Smooth muscle cell (in vitro differentiated cells): ENCODE data around the gene PLEKHA3. TPM values are rescaled to one million over a fixed set of nuclear protein-coding genes. Genes with fewer than 3 reads are reported as not detected.

ENCODE experiments used
- DNase-seq: peaks from one replicate; lab custom pipeline; 2025; ENCODE audit not compliant: unreplicated experiment; lab: John Stamatoyannopoulos, UW
- H2AFZ ChIP-seq: fragments of 200-600 bp; sonication (generic); 2 replicates; pipeline ENCODE4 v1.6.0; 2016; ENCODE audit warnings: antibody characterized with exemption, low read depth, mild to moderate bottlenecking
- H3F3A ChIP-seq: fragments of 200-600 bp; sonication (generic); 2 replicates; pipeline ENCODE4 v1.6.0; 2017; ENCODE audit warnings: antibody characterized with exemption, low read depth
- H3K27ac ChIP-seq: fragments of 200-600 bp; sonication (generic); 2 replicates; pipeline ENCODE4 v1.5.1; 2016; ENCODE audit warnings: low read depth, mild to moderate bottlenecking
- H3K27me3 ChIP-seq: fragments of 200-600 bp; sonication (generic); 2 replicates; pipeline ENCODE4 v1.6.1; 2016; ENCODE audit warnings: low read depth, mild to moderate bottlenecking
- H3K36me3 ChIP-seq: fragments of 200-600 bp; sonication (generic); 2 replicates; pipeline ENCODE4 v1.5.1; 2016; ENCODE audit warnings: low read depth
- H3K4me1 ChIP-seq: fragments of 200-600 bp; sonication (generic); 2 replicates; pipeline ENCODE4 v1.5.1; 2016; ENCODE audit warnings: low read depth
- H3K4me2 ChIP-seq: fragments of 200-600 bp; sonication (generic); 2 replicates; pipeline ENCODE4 v1.6.0; 2016; ENCODE audit warnings: mild to moderate bottlenecking
- H3K4me3 ChIP-seq: fragments of 200-600 bp; sonication (generic); 2 replicates; pipeline ENCODE4 v1.5.1; 2016; ENCODE audit warnings: mild to moderate bottlenecking
- H3K79me2 ChIP-seq: fragments of 200-600 bp; sonication (generic); 2 replicates; pipeline ENCODE4 v1.6.0; 2016; ENCODE audit warnings: low read depth, mild to moderate bottlenecking
- H3K9ac ChIP-seq: fragments of 200-600 bp; sonication (generic); 2 replicates; pipeline ENCODE4 v1.6.0; 2016; ENCODE audit warnings: low read depth
- H3K9me3 ChIP-seq: fragments of 200-600 bp; sonication (generic); replicated peaks from 2 replicates; pipeline ENCODE4 v1.5.1; 2016; ENCODE audit warnings: low read depth
- H4K20me1 ChIP-seq: fragments of 200-600 bp; sonication (generic); 2 replicates; pipeline ENCODE4 v1.6.0; 2016; ENCODE audit warnings: low read depth
- CTCF ChIP-seq: fragments of 200-600 bp; sonication (generic); IDR thresholded peaks from 2 replicates; pipeline ENCODE4 v1.5.1; 2017; ENCODE audit warnings: borderline replicate concordance, mild to moderate bottlenecking, antibody characterized with exemption; ENCODE audit not compliant: insufficient read depth, poor library complexity, severe bottlenecking
- WGBS: methylation state at CpG from one replicate; pipeline ENCODE4 v1.1.7; 2016; ENCODE audit warnings: low lambda C conversion rate; 5-methylcytosine and 5-hydroxymethylcytosine counted together
- polyA plus RNA-seq: library from polyadenylated mRNA; unstranded; fragments of >200 nt; fragmentation: Nextera tagmentation; extraction: Ambion mirVana; gene quantifications from 2 replicates; pipeline ENCODE4 v1.2.1, GENCODE V29; 2016
- total RNA-seq: library from RNA; depleted of rRNA; stranded (reverse); fragments of >200 nt; gene quantifications from 2 replicates; pipeline ENCODE4 v1.2.3, GENCODE V29; 2014

The PLEKHA3 gene
- total and polyA plus RNA-seq, 2 experiments from 2014 or later: 9.9 to 37.9 TPM

GRCh38 chr2:178506949-178507348 is 26.7 kb downstream of the PLEKHA3 start:
- H2AFZ ChIP-seq: no peak overlapping the region
- H3K4me3 ChIP-seq: no peak overlapping the region
- WGBS: 97% methylated on average over 1 of the region's 1 CpG
- H4K20me1 ChIP-seq: no peaks in the 10 kb centered on the region
- no peak overlapping the region for H3K27ac ChIP-seq
- H3K9ac ChIP-seq: no peak overlapping the region
- no peak overlapping the region for H3K4me2 ChIP-seq
- H3K4me1 ChIP-seq: peaks cover 8% of the 10 kb centered on the region
- H3K79me2 ChIP-seq: no peaks in the 10 kb centered on the region
- H3K27me3 ChIP-seq: no peaks in the 10 kb centered on the region
- DNase-seq: no peak
- no peak for TF ChIP-seq CTCF
- peaks cover 12% of the 10 kb centered on the region for H3K36me3 ChIP-seq
- no peaks in the 10 kb centered on the region for H3K9me3 ChIP-seq
- H3F3A ChIP-seq: no peaks in the 10 kb centered on the region

GRCh38 chr2:178508646-178509045 is 28.4 kb downstream of the PLEKHA3 start:
- Histone ChIP-seq H3K79me2 (no peaks in the 10 kb centered on the region), H3K27ac (no peak overlapping the region), H3K4me3 (no peak overlapping the region), H2AFZ (no peak overlapping the region), H3K36me3 (peaks cover 8% of the 10 kb centered on the region), H4K20me1 (no peaks in the 10 kb centered on the region), H3K9ac (no peak overlapping the region), H3K4me1 (peaks cover 12% of the 10 kb centered on the region), H3K4me2 (no peak overlapping the region), H3K9me3 (no peaks in the 10 kb centered on the region), H3F3A (no peaks in the 10 kb centered on the region), H3K27me3 (no peaks in the 10 kb centered on the region)
- TF ChIP-seq CTCF: no peak
- WGBS: 100% methylated on average over 2 of the region's 2 CpGs
- DNase-seq: no peak

GRCh38 chr2:178510384-178510783 is 30.1 kb downstream of the PLEKHA3 start:
- peaks cover 12% of the 10 kb centered on the region for H3K4me1 ChIP-seq
- WGBS: 96% methylated on average over 6 of the region's 6 CpGs

More at GRCh38 chr2:178510384-178510783, 30.1 kb downstream of the PLEKHA3 start:
- H3K4me3 ChIP-seq: no peak overlapping the region
- no peak overlapping the region for H2AFZ ChIP-seq
- H3K79me2 ChIP-seq: no peaks in the 10 kb centered on the region
- no peak for TF ChIP-seq CTCF
- no peak overlapping the region for H3K27ac ChIP-seq
- no peaks in the 10 kb centered on the region for H3K9me3 ChIP-seq
- H4K20me1 ChIP-seq: no peaks in the 10 kb centered on the region
- DNase-seq: no peak
- no peak overlapping the region for H3K4me2 ChIP-seq
- no peaks in the 10 kb centered on the region for H3K36me3 ChIP-seq
- H3K27me3 ChIP-seq: no peaks in the 10 kb centered on the region
- no peaks in the 10 kb centered on the region for H3F3A ChIP-seq
- no peak overlapping the region for H3K9ac ChIP-seq
